ENCODE results near the gene CYP4F11. TPM values are rescaled to one million over a fixed set of nuclear protein-coding genes. Genes with fewer than 3 reads are reported as not detected.

Gene CYP4F11
- total and polyA plus RNA-seq, 12 donors, result 0.18 to 10.5 (median 2.5) TPM; not detected in 2

- Histone ChIP-seq H3K27me3 (peaks cover 3% of the 10 kb centered on the region), H3K4me3 (no peak overlapping the region), H3K36me3 (replicated peaks in 1 of 2) (no peaks in the 10 kb centered on the region), H3K9me3 (replicated peaks in 1 of 3) (no peaks in the 10 kb centered on the region), H3K27ac (no peak overlapping the region), H3K4me1 (replicated peaks in 1 of 2) (no peaks in the 10 kb centered on the region)
- DNase-seq, result no peak
- WGBS, 4 donors, result 67 to 74% (median 72%) methylated on average over 4 of the region's 4 CpGs
- no peak for TF ChIP-seq CTCF (IDR thresholded peaks at IDR 0.05)
- no peak for TF ChIP-seq POLR2A (IDR thresholded peaks at IDR 0.05)
- intact Hi-C loops (cut with DNase I), result no loop called here
These were observed 38.4 kb downstream of the CYP4F11 start for GRCh38 chr19:15895876-15896430.

- Histone ChIP-seq H3K9me3 (replicated peaks in 1 of 3) (no peaks in the 10 kb centered on the region), H3K27ac (no peak overlapping the region), H3K4me3 (no peak overlapping the region), H3K27me3 (no peaks in the 10 kb centered on the region), H3K36me3 (replicated peaks in 1 of 2) (no peaks in the 10 kb centered on the region), H3K4me1 (replicated peaks in 1 of 2) (no peaks in the 10 kb centered on the region)
- intact Hi-C loops (cut with DNase I), result no loop called here
- TF ChIP-seq POLR2A (IDR thresholded peaks at IDR 0.05), result no peak
- TF ChIP-seq CTCF (IDR thresholded peaks at IDR 0.05), result no peak
- WGBS, 4 donors, result 58 to 95% (median 76%) methylated on average over 2 of the region's 2 CpGs
- DNase-seq, result no peak
These were observed 40.0 kb downstream of the CYP4F11 start for GRCh38 chr19:15894359-15894758.

GRCh38 chr19:15893477-15893876 lies 40.9 kb downstream of the CYP4F11 start:
- 54 to 62% (median 58%) methylated on average over 7 of the region's 7 CpGs; no CpG with 5 or more reads in 1 of the 4 donors for WGBS, 4 donors
- H3K27me3 ChIP-seq, result no peaks in the 10 kb centered on the region

GRCh38 chr19:15892012-15892411 lies 42.3 kb downstream of the CYP4F11 start:
- Histone ChIP-seq H3K27me3 (no peaks in the 10 kb centered on the region), H3K27ac (no peak overlapping the region), H3K36me3 (replicated peaks in 1 of 2) (no peaks in the 10 kb centered on the region), H3K9me3 (replicated peaks in 1 of 3) (no peaks in the 10 kb centered on the region), H3K4me3 (no peak overlapping the region), H3K4me1 (replicated peaks in 1 of 2) (no peaks in the 10 kb centered on the region)
- TF ChIP-seq CTCF (IDR thresholded peaks at IDR 0.05), result no peak
- TF ChIP-seq POLR2A (IDR thresholded peaks at IDR 0.05), result no peak
- intact Hi-C loops (cut with DNase I), result no loop called here
- DNase-seq, result no peak
- 66 to 78% (median 76%) methylated on average over 6 of the region's 6 CpGs for WGBS, 4 donors

More at GRCh38 chr19:15893477-15893876, 40.9 kb downstream of the CYP4F11 start:
- Histone ChIP-seq H3K4me1 (replicated peaks in 1 of 2) (no peaks in the 10 kb centered on the region), H3K27ac (no peak overlapping the region), H3K4me3 (no peak overlapping the region), H3K36me3 (replicated peaks in 1 of 2) (no peaks in the 10 kb centered on the region), H3K9me3 (replicated peaks in 1 of 3) (no peaks in the 10 kb centered on the region)
- TF ChIP-seq CTCF (IDR thresholded peaks at IDR 0.05) (no peak), POLR2A (IDR thresholded peaks at IDR 0.05) (no peak)
- no peak for DNase-seq
- intact Hi-C loops (cut with DNase I), result no loop called here
